Transverse colon (tissue), 4 donors: ENCODE data around the gene FIBIN. TPM values are rescaled to one million over a fixed set of nuclear protein-coding genes. Genes with fewer than 3 reads are reported as not detected.

Source experiments
- DNase-seq: peaks from one replicate; pipeline ENCODE4 v3.0.0-alpha.2; 2019
- H3K27ac ChIP-seq, 4 donors: fragments of 200-600 bp; sonication (generic); 2 replicates each; pipeline ENCODE4 v1.5.1; 2016 to 2018; ENCODE audit warnings: inconsistent platforms in 4 of 4
- H3K27me3 ChIP-seq: fragments of 200-600 bp; sonication (generic); 2 replicates; pipeline ENCODE4 v1.5.1; 2017; ENCODE audit warnings: inconsistent platforms
- H3K36me3 ChIP-seq, 4 donors: fragments of 200-600 bp; sonication (generic); 2 replicates each; pipeline ENCODE4 v1.5.1; 2017 to 2019; ENCODE audit warnings: inconsistent platforms in 4 of 4
- H3K4me1 ChIP-seq, 4 donors: fragments of 200-600 bp; sonication (generic); 2 replicates each; pipeline ENCODE4 v1.5.1; 2017 to 2020; ENCODE audit warnings: inconsistent platforms in 4 of 4
- H3K4me3 ChIP-seq, 4 donors: fragments of 200-600 bp; sonication (generic); 1 replicate in 1 of 4; 2 replicates in 3 of 4; pipeline versions ENCODE4 v1.5.1 to v1.6.1; 2017 to 2019; ENCODE audit warnings: inconsistent platforms in 4 of 4
- H3K9me3 ChIP-seq, 2 donors: fragments of 200-600 bp; sonication (generic); 2 replicates each; pipeline ENCODE4 v1.5.1; 2017 to 2019; ENCODE audit warnings: inconsistent platforms in 2 of 2
- CTCF ChIP-seq, 5 experiments: fragments of 200-600 bp in 3 of 5; fragments of 450-650 bp in 2 of 5; sonication (generic) in 3 of 5; IDR thresholded peaks; 1 replicate in 2 of 5; 2 replicates in 3 of 5; pipeline ENCODE4 v1.5.1; 2016 to 2017; ENCODE audit warnings: antibody characterized with exemption in 5 of 5, inconsistent platforms in 3 of 5, mild to moderate bottlenecking in 2 of 5, moderate library complexity in 1 of 5
- EP300 ChIP-seq: sonication (generic); formaldehyde crosslinking; IDR thresholded peaks from one replicate; pipeline ENCODE4 v1.6.1; 2017; ENCODE audit warnings: antibody characterized with exemption, low read depth
- POLR2A ChIP-seq: fragments of 450-650 bp; IDR thresholded peaks from one replicate; pipeline ENCODE4 v1.6.1; 2016; ENCODE audit warnings: antibody characterized with exemption, mild to moderate bottlenecking, moderate library complexity
- POLR2AphosphoS5 ChIP-seq, 3 donors: sonication (generic); formaldehyde crosslinking; IDR thresholded peaks; one replicate each; pipeline ENCODE4 v1.6.1; 2016; ENCODE audit warnings: antibody characterized with exemption in 3 of 3
- WGBS, 2 donors: methylation state at CpG; one replicate each; pipeline ENCODE4 v1.1.5; 2018; ENCODE audit warnings: low coverage in 1 of 2; 5-methylcytosine and 5-hydroxymethylcytosine counted together
- in situ Hi-C, 4 donors: fragments of 200-750 bp; cut with MboI; loops; one replicate each; pipeline versions ENCODE4 v1.15.0 to v1.15.1; 2017; ENCODE audit warnings: low sequenced_read_pairs in 3 of 4, low pct_ligation_motif_present in 1 of 4, low pct_unique_long_range_greater_than_20kb in 1 of 4
- intact Hi-C: fragments of 100-400 bp; cut with DNase I; formaldehyde crosslinking; loops from one replicate; pipeline ENCODE4 v1.15.1; 2023; ENCODE audit warnings: low total_unique reads
- total RNA-seq, 4 donors: library from RNA; depleted of rRNA; stranded (reverse); fragments of >200 nt; gene quantifications; one replicate each; pipeline ENCODE4 v1.1.0, GENCODE V29; 2016

Gene FIBIN
- total RNA-seq, 4 donors from 2014 or later = 0.60 to 15.2 (median 4.4) TPM

GRCh38 chr11:27020751-27021150 is 26.8 kb downstream of the FIBIN start:
- intact Hi-C loops = no loop called here
- WGBS, 2 donors = 32 to 51% methylated on average over 2 of the region's 2 CpGs
- no peaks in the 10 kb centered on the region for H3K9me3 ChIP-seq

GRCh38 chr11:27022659-27023251 is 28.8 kb downstream of the FIBIN start:
- no peaks in the 10 kb centered on the region for H3K36me3 ChIP-seq
- no peak for DNase-seq
- no peaks in the 10 kb centered on the region for H3K4me1 ChIP-seq
- 65 to 83% methylated on average over 1 of the region's 1 CpG for WGBS, 2 donors
- no peak overlapping the region for H3K27ac ChIP-seq
- intact Hi-C loops (no loop called here), in situ Hi-C loops (no loop called here)
- H3K27me3 ChIP-seq = no peaks in the 10 kb centered on the region
- TF ChIP-seq CTCF (IDR thresholded peaks at IDR 0.05) (no peak), EP300 (no peak), POLR2A (no peak), POLR2AphosphoS5 (IDR thresholded peaks at IDR 0.05) (no peak)
- H3K4me3 ChIP-seq = no peak overlapping the region
- H3K9me3 ChIP-seq = no peaks in the 10 kb centered on the region

More at GRCh38 chr11:27020751-27021150, 26.8 kb downstream of the FIBIN start:
- in situ Hi-C loops = no loop called here
- no peak overlapping the region for H3K27ac ChIP-seq
- TF ChIP-seq CTCF (IDR thresholded peaks at IDR 0.05) (no peak), POLR2A (no peak), EP300 (no peak), POLR2AphosphoS5 (IDR thresholded peaks at IDR 0.05) (no peak)
- no peak for DNase-seq
- H3K4me3 ChIP-seq = no peak overlapping the region
- H3K27me3 ChIP-seq = no peaks in the 10 kb centered on the region
- no peaks in the 10 kb centered on the region for H3K4me1 ChIP-seq
- H3K36me3 ChIP-seq = no peaks in the 10 kb centered on the region

GRCh38 chr11:27024865-27025264 is 31.0 kb downstream of the FIBIN start:
- no peak for DNase-seq
- WGBS, 2 donors = 75% methylated on average over 3 of the region's 3 CpGs
- no peak for TF ChIP-seq EP300
- TF ChIP-seq POLR2AphosphoS5 (IDR thresholded peaks at IDR 0.05) = no peak
- no peak for TF ChIP-seq POLR2A
- no peak for TF ChIP-seq CTCF (IDR thresholded peaks at IDR 0.05)
- in situ Hi-C loops (no loop called here), intact Hi-C loops (no loop called here)
- no peaks in the 10 kb centered on the region for H3K9me3 ChIP-seq
- H3K27me3 ChIP-seq = no peaks in the 10 kb centered on the region
- no peaks in the 10 kb centered on the region for H3K36me3 ChIP-seq
- no peak overlapping the region for H3K4me3 ChIP-seq
- no peak overlapping the region for H3K27ac ChIP-seq
- H3K4me1 ChIP-seq = no peaks in the 10 kb centered on the region

GRCh38 chr11:27025312-27025955 is 31.5 kb downstream of the FIBIN start:
- no peak for DNase-seq
- no peak overlapping the region for H3K4me3 ChIP-seq
- H3K27me3 ChIP-seq = no peaks in the 10 kb centered on the region
- WGBS, 2 donors = 70 to 72% methylated on average over 5 to 6 of the region's 6 CpGs
- no peak for TF ChIP-seq CTCF (IDR thresholded peaks at IDR 0.05)
- in situ Hi-C loops (no loop called here), intact Hi-C loops (no loop called here)
- H3K4me1 ChIP-seq = no peaks in the 10 kb centered on the region
- no peak overlapping the region for H3K27ac ChIP-seq
- H3K9me3 ChIP-seq = no peaks in the 10 kb centered on the region
- H3K36me3 ChIP-seq = no peaks in the 10 kb centered on the region
